Activated naive CD8-positive, alpha-beta T cell treated with anti-CD3 and anti-CD28 coated beads, Interleukin-2, amount 50 U/mL, for 24 hours (primary cell): ENCODE results near the gene FAM8A1.
A peak's percentile ranks its signal among the peaks of the same experiment; 100 is the strongest.

Experiments
- ATAC-seq: fragments of 150-1000 bp; cut with Tn5 transposase; one replicate; pipeline ENCODE4 v1.10.0; 2021
- DNase-seq: peaks from one replicate; pipeline ENCODE4 v3.0.0; 2021
- H3K27ac Mint-ChIP-seq: one replicate; pipeline ENCODE4 v1.8.0; 2021; ENCODE audit warnings: mild to moderate bottlenecking, mixed read lengths
- H3K27me3 Mint-ChIP-seq: one replicate; pipeline ENCODE4 v1.8.0; 2021; ENCODE audit warnings: mixed read lengths
- H3K36me3 Mint-ChIP-seq: one replicate; pipeline ENCODE4 v1.8.0; 2021; ENCODE audit warnings: low read depth, mixed read lengths
- H3K4me1 Mint-ChIP-seq: one replicate; pipeline ENCODE4 v1.8.0; 2021; ENCODE audit warnings: mixed read lengths
- H3K4me3 Mint-ChIP-seq: one replicate; pipeline ENCODE4 v1.8.0; 2021; ENCODE audit warnings: mild to moderate bottlenecking, moderate library complexity, mixed read lengths
- H3K9me3 Mint-ChIP-seq: one replicate; pipeline ENCODE4 v1.8.0; 2021; ENCODE audit warnings: mixed read lengths

The FAM8A1 gene

DNA sequence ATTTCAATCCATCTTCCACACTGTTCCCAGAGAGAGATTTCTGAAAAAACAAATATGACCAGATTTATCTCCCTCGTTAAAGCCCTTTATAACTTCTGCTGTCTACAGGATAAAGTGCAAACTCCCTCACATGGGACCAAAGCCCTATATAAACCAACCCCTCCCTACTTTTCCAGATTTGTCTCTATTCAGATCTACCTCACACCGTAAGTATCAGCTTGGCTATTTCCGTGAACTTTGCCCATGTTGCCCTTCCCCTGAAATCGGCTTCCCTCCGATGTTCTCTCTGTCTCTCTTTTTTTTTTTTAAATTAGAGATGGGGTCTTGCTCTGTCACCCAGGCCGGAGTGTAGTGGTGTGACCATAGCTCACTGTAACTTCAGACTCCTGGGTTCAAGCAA lies 12.1 kb upstream of the FAM8A1 start:
- ATAC-seq (no peak), DNase-seq (no peak)
- H3K27ac Mint-ChIP-seq = no peak overlapping the region
- no peaks in the 10 kb centered on the region for H3K9me3 Mint-ChIP-seq
- H3K27me3 Mint-ChIP-seq = no peaks in the 10 kb centered on the region
- H3K4me3 Mint-ChIP-seq = no peak overlapping the region
- peaks cover 20% of the 10 kb centered on the region for H3K4me1 Mint-ChIP-seq
- H3K36me3 Mint-ChIP-seq = no peaks in the 10 kb centered on the region

DNA sequence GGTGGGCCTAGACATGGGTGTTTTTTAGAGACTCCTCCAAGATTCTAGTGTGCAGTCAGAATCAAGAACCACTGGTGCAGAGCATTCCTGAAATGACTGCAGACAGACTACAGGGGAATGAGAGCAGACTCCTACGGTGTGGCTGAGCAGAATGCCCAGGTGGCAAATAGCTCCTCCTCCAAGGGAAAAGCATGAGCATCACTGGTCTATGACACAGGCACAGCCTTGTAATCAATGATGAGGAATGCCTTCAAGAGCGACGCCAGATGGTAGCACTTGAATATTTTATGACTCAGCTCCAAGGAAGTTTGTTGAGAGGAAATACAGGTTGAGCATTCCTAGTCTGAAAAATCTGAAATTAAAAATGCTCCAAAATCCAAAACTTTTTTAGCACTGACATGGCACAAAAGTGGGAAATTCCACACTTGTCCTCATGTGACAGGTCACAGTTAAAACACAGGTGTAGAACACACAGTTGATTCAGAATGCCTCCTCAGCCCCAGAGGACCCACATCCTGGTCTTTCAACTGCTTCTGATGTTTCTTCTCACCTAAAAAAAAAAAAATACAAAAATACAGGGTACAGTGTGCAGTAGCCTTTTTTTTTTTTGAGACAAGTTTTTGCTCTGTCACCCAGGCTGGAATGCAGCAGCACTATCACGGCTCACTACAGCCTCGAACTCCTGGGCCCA lies 10.6 kb upstream of the FAM8A1 start:
- no peaks in the 10 kb centered on the region for H3K27me3 Mint-ChIP-seq
- no peaks in the 10 kb centered on the region for H3K36me3 Mint-ChIP-seq
- no peaks in the 10 kb centered on the region for H3K9me3 Mint-ChIP-seq
- no peak overlapping the region for H3K4me3 Mint-ChIP-seq
- no peak overlapping the region for H3K27ac Mint-ChIP-seq
- ATAC-seq (peak; percentile 52), DNase-seq (no peak)
- peaks cover 17% of the 10 kb centered on the region for H3K4me1 Mint-ChIP-seq

DNA sequence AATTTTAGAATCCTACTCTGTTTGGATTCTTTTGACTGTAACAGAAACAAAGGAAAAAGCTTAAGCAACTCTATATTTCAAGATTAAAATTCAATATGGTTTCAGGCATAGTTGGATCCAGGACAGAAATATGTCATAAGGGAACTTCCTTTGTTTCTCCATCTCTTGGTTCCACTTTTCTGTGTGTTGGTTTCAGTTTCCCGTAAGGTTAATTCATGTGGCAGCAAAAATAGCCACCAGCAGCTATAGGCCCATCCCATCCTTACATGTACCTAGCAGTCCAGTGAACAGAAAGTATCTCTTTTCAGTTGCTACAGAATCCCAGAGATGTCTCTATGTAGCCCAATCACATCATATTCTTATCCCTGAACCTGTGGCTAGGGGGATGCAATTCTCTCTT lies 8.8 kb upstream of the FAM8A1 start:
- DNase-seq (no peak), ATAC-seq (no peak)
- Mint-ChIP-seq H3K36me3 (no peaks in the 10 kb centered on the region), H3K27ac (no peak overlapping the region), H3K4me1 (peaks cover 17% of the 10 kb centered on the region), H3K27me3 (no peaks in the 10 kb centered on the region), H3K9me3 (no peaks in the 10 kb centered on the region), H3K4me3 (no peak overlapping the region)

DNA sequence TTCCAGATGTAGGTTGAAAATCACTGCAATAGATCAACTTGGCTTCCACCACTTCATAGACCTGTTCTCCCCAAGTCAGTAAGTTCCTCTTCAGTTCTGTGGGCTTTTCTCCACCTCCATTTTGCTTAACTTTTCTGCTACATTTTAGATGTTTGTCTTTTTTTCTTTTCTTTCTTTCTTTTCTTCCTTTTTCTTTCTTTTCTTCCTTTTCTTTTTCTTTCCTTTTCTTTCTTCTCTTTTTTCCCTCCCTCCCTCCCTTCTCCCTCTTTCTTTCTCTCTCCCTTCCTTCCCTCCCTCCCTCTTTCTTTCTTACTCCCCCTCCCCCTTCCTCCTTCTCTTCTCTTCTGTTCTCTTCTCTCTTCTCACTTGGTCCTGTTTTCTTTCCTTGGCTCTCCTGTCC lies 6.9 kb upstream of the FAM8A1 start:
- no peak overlapping the region for H3K27ac Mint-ChIP-seq

GRCh38 chr6:17596085-17596484 lies 4.0 kb upstream of the FAM8A1 start:
- no peak for DNase-seq
- Mint-ChIP-seq H3K27ac (no peak overlapping the region), H3K27me3 (no peaks in the 10 kb centered on the region), H3K4me3 (no peak overlapping the region), H3K9me3 (no peaks in the 10 kb centered on the region), H3K4me1 (peaks cover 11% of the 10 kb centered on the region), H3K36me3 (no peaks in the 10 kb centered on the region)
- no peak for ATAC-seq

More for the DNA sequence above, 6.9 kb upstream of the FAM8A1 start:
- DNase-seq (no peak), ATAC-seq (no peak)
- no peaks in the 10 kb centered on the region for H3K27me3 Mint-ChIP-seq
- H3K4me1 Mint-ChIP-seq = peaks cover 17% of the 10 kb centered on the region
- no peaks in the 10 kb centered on the region for H3K36me3 Mint-ChIP-seq
- H3K9me3 Mint-ChIP-seq = no peaks in the 10 kb centered on the region
- no peak overlapping the region for H3K4me3 Mint-ChIP-seq

- H3K4me1 Mint-ChIP-seq = peaks cover 36% of the 10 kb centered on the region
- H3K36me3 Mint-ChIP-seq = peaks cover 3% of the 10 kb centered on the region
- DNase-seq = peak; percentile 53
- peak; percentile 51 for ATAC-seq
- peak overlapping the region; percentile 59 for H3K27ac Mint-ChIP-seq
- no peaks in the 10 kb centered on the region for H3K27me3 Mint-ChIP-seq
- peak overlapping the region; percentile 84 for H3K4me3 Mint-ChIP-seq
- H3K9me3 Mint-ChIP-seq = no peaks in the 10 kb centered on the region
Observed at GRCh38 chr6:17600527-17601385, 654 bp downstream of the FAM8A1 start.

- Mint-ChIP-seq H3K4me1 (peaks cover 36% of the 10 kb centered on the region), H3K4me3 (peak overlapping the region; percentile 84), H3K27me3 (no peaks in the 10 kb centered on the region), H3K9me3 (no peaks in the 10 kb centered on the region), H3K36me3 (peaks cover 5% of the 10 kb centered on the region), H3K27ac (peak overlapping the region; percentile 59)
- ATAC-seq (no peak), DNase-seq (no peak)
Observed at GRCh38 chr6:17601386-17601703, 1.2 kb downstream of the FAM8A1 start.

GRCh38 chr6:17602888-17603287 lies 2.8 kb downstream of the FAM8A1 start:
- Mint-ChIP-seq H3K4me1 (peaks cover 36% of the 10 kb centered on the region), H3K4me3 (no peak overlapping the region), H3K9me3 (no peaks in the 10 kb centered on the region), H3K27me3 (no peaks in the 10 kb centered on the region), H3K36me3 (peaks cover 9% of the 10 kb centered on the region), H3K27ac (no peak overlapping the region)
- ATAC-seq (peak; percentile 24), DNase-seq (no peak)

DNA sequence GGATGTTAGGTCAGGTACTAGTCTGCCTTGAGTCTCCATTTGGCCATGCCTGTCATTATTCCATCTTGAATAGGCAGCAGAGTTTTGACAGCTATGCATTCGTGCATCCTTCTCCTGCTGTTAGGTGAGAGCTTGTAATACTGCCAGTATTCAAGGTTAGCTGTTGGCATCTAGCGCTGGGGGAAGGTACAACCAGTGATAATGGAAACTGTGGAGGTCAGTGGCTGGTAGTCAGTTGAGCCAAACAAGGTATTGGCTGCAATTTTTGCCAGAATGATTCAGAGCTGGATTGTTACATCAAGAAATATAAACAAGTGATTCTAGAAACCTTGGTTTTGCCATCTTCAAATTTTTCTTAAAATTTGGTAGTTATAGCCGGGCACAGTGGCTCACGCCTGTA lies 6.5 kb downstream of the FAM8A1 start:
- Mint-ChIP-seq H3K4me3 (no peak overlapping the region), H3K27me3 (no peaks in the 10 kb centered on the region), H3K36me3 (peaks cover 9% of the 10 kb centered on the region), H3K27ac (peak overlapping the region; percentile 43), H3K4me1 (peaks cover 22% of the 10 kb centered on the region), H3K9me3 (no peaks in the 10 kb centered on the region)
- DNase-seq (no peak), ATAC-seq (no peak)

DNA sequence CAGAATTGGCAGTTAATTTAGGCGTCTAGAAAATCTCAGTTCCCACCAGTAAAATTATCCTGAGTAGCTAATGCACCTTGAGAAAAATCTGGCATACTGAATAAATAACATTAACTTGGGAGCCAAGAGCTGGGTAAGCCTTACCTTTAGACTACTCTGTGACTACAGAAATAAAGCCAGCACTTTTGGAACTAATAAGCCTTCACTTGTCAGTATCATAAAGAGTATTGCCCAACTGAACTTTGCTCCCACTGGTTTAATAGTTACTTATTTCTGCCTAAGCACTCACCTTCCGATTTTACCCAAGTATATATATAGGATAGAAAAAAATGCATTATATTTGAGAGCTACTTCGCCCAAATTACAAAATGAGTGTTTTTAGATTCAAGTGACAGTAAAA lies 10.7 kb downstream of the FAM8A1 start:
- Mint-ChIP-seq H3K36me3 (peaks cover 20% of the 10 kb centered on the region), H3K4me1 (no peaks in the 10 kb centered on the region), H3K9me3 (no peaks in the 10 kb centered on the region), H3K27me3 (no peaks in the 10 kb centered on the region), H3K27ac (no peak overlapping the region), H3K4me3 (no peak overlapping the region)
- ATAC-seq = no peak
- DNase-seq = no peak

- ATAC-seq (no peak), DNase-seq (no peak)
- Mint-ChIP-seq H3K9me3 (no peaks in the 10 kb centered on the region), H3K36me3 (peaks cover 25% of the 10 kb centered on the region), H3K27me3 (no peaks in the 10 kb centered on the region), H3K4me3 (no peak overlapping the region), H3K4me1 (no peaks in the 10 kb centered on the region), H3K27ac (peak overlapping the region; percentile 53)
Observed at GRCh38 chr6:17612048-17612447, 11.9 kb downstream of the FAM8A1 start.

DNA sequence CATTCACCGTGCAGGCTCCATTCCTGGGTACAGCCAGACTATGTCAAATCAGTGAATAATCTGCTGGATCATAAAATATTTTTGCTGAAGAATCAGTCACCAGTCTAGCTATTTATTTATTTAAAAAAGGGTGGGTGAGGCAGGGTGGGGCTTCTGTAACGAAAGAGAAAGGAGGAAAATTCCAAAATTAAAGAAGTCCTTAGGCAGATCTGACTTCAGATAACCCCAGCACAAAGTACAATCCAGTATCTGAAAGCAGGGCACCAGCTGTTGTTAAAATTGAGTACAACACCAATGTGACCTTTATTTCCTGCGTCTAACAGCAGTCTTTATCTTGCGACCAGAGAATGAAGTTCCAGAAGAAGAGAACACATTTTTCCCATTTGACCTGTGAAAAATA lies 15.7 kb downstream of the FAM8A1 start:
- ATAC-seq = no peak
- no peak for DNase-seq
- Mint-ChIP-seq H3K4me3 (no peak overlapping the region), H3K4me1 (peaks cover under 1% of the 10 kb centered on the region), H3K27me3 (no peaks in the 10 kb centered on the region), H3K9me3 (no peaks in the 10 kb centered on the region), H3K36me3 (peaks cover 54% of the 10 kb centered on the region), H3K27ac (no peak overlapping the region)

DNA sequence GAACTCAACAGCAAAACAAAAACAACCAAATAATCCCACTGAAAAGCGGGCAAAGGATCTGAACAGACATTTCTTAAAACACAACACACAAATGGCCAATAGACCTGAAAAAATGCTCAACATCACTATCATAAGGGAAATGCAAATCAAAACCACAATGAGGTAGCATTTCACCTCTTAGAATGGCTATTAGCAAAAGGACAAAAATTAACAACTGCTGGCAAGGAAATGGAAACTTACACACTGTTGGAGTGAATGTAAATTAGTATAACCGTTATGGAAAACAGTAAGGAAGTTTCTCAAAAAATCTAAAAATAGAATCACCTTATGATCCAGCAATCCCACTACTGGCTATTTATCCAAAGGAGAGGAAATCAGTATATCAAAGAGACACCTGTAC lies 20.9 kb downstream of the FAM8A1 start:
- Mint-ChIP-seq H3K4me3 (no peak overlapping the region), H3K9me3 (no peaks in the 10 kb centered on the region), H3K4me1 (peaks cover 10% of the 10 kb centered on the region), H3K27ac (no peak overlapping the region), H3K27me3 (no peaks in the 10 kb centered on the region), H3K36me3 (peaks cover 80% of the 10 kb centered on the region)
- DNase-seq (no peak), ATAC-seq (no peak)

DNA sequence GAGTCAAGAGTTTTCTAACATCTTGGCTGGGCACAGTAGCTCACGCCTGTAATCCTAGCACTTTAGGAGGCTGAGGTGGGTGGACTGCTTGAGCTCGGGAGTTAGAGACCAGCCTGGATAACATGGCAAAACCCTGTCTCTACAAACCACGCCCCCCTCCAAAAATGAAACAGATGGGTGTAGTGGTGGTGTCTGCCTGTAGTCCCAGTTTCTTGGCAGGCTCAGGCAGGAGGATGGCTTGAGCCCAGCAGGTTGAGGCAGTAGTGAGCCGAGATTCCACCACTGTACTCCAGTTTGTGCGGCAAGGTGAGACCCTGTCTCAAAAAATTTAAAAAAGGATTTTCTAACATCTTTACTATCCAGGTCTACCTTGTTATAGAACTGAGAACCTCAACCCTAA lies 22.0 kb downstream of the FAM8A1 start:
- no peak overlapping the region for H3K4me3 Mint-ChIP-seq

GRCh38 chr6:17624396-17624795 lies 24.3 kb downstream of the FAM8A1 start:
- Mint-ChIP-seq H3K4me3 (no peak overlapping the region), H3K36me3 (peaks cover 81% of the 10 kb centered on the region), H3K27me3 (no peaks in the 10 kb centered on the region), H3K4me1 (peaks cover 20% of the 10 kb centered on the region), H3K9me3 (no peaks in the 10 kb centered on the region), H3K27ac (peak overlapping the region; percentile 52)
- no peak for DNase-seq
- no peak for ATAC-seq

More for the DNA sequence above, 22.0 kb downstream of the FAM8A1 start:
- Mint-ChIP-seq H3K27me3 (no peaks in the 10 kb centered on the region), H3K4me1 (peaks cover 10% of the 10 kb centered on the region), H3K36me3 (peaks cover 80% of the 10 kb centered on the region), H3K27ac (no peak overlapping the region), H3K9me3 (no peaks in the 10 kb centered on the region)
- ATAC-seq (no peak), DNase-seq (no peak)
